ENCODE data around the gene SCN5A.

Gene SCN5A

GRCh38 chr3:38541806-38542205 lies 107.7 kb downstream of the SCN5A start:
- no peak for DNase-seq (ENCODE audit: low read depth)

DNA sequence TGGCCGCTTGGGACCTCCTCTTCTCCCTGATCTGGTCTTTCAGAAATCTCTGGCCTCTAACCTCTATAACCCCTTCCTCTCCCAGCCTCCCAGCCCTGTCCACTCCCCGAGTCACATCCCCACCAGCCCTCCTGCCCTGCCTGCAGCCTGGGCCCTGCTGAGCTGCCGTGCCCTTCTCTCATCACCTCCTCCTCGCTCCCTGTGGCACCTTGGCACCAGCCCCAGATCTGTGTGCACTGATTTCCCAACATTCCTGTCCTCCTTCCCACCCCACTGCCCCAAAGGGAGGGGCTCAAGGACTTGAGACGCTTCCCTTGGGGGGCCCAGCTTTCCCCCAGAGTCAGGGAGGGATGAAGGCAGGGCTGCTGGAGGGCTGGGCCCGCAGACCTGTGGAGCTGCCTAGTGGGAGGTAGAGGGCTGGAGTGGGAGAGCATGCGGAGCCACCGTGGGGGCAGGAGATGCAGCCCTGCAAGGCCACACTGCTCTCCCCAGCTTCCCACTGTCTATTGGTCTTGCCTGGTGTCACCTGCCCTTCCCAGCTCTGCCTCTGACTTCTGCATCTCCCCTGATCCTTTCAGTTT lies 110.6 kb downstream of the SCN5A start:
- DNase-seq (ENCODE audit: low read depth) = no peak

- DNase-seq (ENCODE audit: low read depth) = no peak
These were observed 112.8 kb downstream of the SCN5A start for GRCh38 chr3:38536671-38537070.

DNA sequence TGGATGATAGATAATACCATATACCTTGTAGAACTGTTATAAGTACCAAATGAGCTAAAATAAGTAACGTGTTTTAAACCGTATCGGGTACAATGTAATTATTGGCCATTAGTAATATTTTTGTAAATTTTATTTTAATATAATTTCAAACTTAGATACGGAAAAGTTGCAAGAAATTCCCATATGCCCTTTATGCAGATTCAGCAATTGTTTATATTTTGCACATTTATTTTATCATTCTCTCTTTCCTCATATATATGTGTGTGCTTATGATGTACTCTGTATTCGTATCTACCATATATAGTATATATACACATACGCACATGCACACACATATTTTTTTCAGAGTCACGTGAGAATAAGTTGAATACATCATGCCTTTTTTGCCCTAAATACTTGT lies 114.9 kb downstream of the SCN5A start:
- DNase-seq (ENCODE audit: low read depth) = no peak

- DNase-seq (ENCODE audit: low read depth) = no peak
These were observed 115.3 kb downstream of the SCN5A start for GRCh38 chr3:38534180-38534579.

DNA sequence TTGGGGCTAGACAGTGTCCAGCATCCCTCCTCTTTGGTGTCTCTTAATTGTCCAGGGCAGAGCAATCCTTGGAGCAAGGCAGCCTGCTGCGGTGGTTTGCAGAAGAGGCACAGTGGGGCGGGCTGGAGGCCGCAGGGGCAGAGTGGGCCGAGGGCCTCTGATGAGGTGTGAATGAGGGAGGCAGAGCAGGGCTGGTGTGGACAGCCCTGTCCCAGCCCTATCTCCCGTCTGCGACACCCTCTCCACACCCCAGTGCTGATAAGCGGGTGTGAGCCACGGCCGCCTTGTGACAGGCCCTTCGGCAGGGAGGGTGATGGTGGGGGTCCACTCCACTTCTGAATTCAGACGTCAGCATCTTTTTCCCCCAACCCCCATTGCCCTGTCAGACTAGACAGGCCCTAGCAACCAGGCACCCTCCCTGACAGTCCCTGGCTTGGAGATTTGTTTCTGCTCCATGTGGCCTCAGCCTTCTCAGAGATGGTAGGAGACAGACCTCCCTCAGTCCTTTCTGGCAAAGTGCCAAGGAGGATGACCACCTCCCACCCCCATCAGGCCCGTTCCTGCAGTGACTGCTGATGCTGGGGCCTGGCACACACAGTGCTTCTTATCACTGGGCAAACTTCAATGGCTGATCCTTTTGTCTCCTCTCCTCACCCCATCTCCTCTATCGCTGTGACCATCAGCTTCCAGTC lies 116.1 kb downstream of the SCN5A start:
- DNase-seq (ENCODE audit: low read depth) = no peak

DNA sequence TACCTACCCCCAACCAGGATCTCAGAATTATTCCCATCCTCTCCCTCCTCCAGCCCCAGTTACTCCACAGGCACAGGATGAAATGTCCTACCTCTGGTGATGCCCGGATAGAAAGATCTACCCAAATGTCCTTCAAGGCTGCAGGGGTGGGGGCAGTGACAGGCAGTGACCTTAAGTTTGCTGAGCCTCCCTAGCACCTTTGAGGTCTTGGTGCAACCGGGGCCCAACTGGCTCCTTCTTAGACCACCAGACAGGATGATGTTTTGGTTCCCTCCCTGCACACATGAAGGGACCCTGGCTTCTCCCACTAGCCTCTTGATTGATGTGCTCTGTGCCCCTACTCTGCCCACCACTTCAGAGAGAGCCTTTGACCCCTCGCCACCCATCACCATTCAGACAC lies 117.0 kb downstream of the SCN5A start:
- DNase-seq (ENCODE audit: low read depth) = no peak

DNA sequence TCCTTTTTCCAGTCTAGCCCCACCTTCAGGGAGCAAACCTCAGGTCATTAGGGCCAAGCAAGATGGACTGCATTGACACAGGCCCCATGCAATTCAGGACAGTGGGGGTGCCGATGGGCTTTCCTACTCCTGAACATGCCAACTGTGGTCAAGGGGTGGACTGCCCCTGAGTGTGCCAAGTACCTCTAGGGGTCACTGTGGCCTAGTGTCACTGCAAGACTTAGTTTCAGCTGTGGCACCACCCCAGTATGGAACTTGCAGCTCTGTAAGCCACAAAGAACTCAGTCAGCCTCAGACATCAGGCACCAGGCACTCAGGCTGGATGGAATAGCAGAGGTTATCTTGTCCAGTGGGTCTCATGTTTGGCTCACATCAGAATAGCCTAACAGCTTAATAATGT lies 121.0 kb downstream of the SCN5A start:
- no peak for DNase-seq (ENCODE audit: low read depth)

DNA sequence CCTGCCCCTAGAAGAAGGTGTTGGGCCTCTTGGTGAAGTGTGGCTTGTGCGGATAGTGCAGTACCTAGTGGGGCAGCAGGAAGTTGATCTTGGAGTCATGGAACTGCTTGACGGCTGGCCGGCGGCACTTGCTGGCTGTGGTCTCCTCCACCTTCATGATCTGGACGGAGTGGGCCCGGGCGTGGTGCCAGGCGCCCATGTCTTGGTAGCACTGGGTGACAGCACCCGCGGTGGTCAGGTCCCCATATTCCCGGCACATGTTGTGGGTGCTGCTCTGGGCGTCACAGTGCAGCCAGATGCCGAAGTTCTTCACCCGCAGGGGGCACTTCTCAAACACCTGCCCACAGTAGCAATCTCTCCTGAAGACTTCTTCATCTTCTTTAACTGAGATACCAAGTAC lies 122.7 kb downstream of the SCN5A start:
- DNase-seq (ENCODE audit: low read depth) = no peak

DNA sequence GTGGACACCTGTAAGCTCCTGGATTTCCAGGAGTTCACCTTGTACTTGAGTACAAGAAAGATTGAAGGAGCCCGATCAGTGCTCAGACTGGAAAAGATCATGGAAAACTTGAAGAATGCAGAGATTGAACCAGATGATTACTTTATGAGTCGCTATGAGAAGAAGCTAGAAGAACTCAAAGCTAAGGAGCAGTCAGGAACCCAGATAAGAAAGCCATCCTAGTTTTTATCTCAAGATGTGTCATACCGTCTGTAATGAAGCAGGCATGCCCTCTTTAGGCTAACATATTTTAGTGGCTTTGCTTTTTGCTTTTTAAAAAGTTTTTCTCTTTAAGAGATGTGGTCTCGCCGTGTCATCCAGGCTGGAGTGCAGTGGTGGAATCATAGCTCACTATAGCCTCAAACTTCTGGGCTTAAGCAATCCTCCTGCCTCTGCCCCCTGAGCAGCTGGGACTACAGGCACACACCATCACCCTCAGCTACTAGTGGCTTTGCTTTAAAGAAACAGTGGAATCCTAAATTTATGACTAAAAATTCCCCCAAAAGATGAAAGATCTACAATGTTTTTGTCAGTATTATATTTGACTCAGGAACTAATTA lies 125.2 kb downstream of the SCN5A start:
- peak; percentile 55 for DNase-seq (ENCODE audit: low read depth)

DNA sequence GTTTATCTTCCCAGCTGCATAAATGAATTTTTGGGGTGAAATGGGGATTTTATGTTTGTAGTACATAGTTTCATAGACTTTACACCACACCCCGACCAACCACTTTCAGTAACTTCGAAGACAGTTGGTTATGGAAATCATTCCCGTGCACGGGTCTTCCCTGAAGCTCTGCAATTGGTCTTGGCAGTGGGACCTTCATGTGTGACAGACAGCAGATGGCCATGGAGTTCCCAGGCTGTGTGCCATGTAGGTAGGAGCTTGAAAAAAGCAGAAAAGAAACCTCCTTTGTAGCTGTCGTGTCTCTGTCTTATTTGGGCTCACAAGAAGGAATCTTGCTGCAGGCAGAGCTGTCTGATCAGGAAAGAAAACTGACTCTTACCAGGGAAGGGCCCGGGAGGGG lies 127.5 kb downstream of the SCN5A start:
- DNase-seq (ENCODE audit: low read depth) = no peak

GRCh38 chr3:38521391-38521987 lies 128.0 kb downstream of the SCN5A start:
- peak; percentile 65 for DNase-seq (ENCODE audit: low read depth)

- DNase-seq (ENCODE audit: low read depth) = peak; percentile 27
These were observed 129.8 kb downstream of the SCN5A start for GRCh38 chr3:38519651-38520050.

DNA sequence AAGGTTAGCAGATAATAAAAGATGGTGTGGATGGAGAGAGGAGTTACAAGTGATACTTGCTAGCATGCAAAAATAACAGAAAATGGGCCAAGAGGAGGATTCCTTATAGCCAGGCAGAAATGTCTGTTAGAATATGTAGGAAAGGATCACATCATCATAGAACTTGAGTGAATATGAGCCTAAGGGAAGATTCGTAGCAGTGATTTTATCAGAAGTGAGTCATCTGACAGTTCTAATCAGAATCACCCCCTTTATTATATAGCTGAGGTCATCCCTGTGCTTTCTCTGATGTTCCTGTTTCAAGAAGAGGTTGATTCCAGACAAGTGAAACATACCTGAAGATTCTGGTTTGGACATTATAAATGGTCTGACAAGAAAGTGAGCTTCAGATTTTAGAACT lies 130.5 kb downstream of the SCN5A start:
- peak; percentile 40 for DNase-seq (ENCODE audit: low read depth)

- DNase-seq (ENCODE audit: low read depth) = peak; percentile 30
These were observed 132.8 kb downstream of the SCN5A start for GRCh38 chr3:38516669-38517068.

DNA sequence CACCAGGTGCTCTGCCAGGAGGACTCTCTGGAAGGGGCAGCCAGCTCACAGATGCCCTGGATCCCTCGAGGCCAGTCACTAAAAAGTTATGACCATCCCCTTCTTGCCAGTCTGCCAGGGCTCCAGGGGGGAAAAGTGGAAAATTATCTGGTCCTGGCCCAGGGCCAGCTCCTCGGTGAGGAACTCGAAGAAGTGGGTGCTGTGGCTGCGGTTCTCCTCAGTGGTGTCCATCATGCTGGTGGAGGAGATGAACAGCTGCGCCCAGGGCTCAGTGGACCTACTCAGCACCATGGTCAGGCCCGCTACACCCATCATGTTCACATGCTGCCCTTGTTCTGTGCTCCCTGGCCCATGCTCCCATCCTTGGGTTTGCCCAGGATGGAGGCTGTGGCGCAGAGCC lies 134.1 kb downstream of the SCN5A start:
- DNase-seq (ENCODE audit: low read depth) = no peak

- DNase-seq (ENCODE audit: low read depth) = no peak
These were observed 137.9 kb downstream of the SCN5A start for GRCh38 chr3:38511546-38511945.

GRCh38 chr3:38510631-38511030 lies 138.9 kb downstream of the SCN5A start:
- no peak for DNase-seq (ENCODE audit: low read depth)

DNA sequence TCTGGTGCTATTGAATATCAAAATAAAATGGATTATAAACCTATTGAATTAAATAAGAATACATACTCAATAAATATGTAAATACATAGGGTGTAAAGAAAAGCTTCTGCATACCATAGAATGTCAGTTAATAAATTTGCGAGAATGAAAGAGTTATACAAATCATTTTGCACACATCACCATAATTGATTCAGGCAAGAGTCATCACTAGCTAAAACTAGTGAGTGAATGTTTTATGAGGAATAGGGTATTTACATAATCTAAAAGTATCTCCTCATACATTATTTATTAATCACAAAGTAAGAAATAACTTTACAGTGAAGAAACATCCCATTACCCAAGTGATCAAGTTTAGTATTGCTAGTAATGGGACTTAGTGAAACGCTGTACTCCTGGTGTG lies 139.8 kb downstream of the SCN5A start:
- DNase-seq (ENCODE audit: low read depth) = no peak

DNA sequence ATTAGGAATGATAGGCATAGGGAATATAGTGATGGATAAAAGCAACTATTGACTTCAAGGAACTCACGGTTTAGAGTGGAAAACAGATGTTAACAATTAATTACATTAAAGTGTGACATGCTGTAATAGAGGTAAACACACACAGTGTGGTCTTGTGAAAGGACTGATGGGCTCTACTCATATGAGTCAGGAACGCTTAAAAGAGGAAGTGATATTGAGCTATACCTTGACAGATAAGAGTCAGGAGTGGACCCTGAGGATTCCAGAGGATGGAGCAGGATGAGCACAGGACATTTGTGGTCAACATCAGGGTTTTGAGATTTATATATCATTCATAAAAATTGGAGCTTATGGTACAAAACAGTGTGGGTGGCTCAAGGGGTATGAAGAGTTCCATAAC lies 142.4 kb downstream of the SCN5A start:
- DNase-seq (ENCODE audit: low read depth) = no peak

DNA sequence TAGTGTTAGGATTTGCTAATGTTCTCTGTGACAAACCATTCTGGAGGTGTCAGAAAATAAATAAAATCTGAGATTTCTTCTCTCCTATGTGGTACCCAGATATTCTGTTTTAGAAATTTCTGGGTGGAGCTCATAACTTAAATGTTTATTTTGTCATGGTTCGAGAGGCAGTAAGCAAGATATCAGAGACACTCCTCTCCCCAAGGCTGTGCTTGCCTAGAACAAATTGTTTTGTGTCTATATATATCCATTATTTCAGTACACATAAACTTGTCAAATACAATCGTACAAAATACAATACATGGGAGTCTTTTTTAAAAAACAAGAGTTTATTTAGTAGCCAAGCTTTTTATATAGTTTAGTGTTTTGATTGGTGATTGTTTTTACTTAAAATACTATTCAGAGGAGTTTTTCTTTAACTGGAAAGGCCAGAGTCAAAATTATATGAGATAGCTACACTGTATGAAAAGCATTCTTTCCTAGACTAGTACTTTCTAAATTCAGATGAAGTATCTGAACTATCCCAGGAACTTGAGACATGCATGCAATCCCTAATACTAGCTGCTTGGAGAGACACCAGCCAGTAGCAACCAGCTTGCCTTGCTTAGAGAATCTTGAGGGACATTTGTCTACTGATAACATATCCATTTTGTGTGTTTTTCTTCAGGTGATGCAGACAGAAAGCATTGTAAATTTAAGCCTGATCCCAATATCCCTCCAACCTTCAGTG lies 148.6 kb downstream of the SCN5A start:
- DNase-seq (ENCODE audit: low read depth) = no peak

Data from iris pigment epithelial cell (primary cell).